Measurements from ENCODE around the gene TLL2.

The TLL2 gene

DNA sequence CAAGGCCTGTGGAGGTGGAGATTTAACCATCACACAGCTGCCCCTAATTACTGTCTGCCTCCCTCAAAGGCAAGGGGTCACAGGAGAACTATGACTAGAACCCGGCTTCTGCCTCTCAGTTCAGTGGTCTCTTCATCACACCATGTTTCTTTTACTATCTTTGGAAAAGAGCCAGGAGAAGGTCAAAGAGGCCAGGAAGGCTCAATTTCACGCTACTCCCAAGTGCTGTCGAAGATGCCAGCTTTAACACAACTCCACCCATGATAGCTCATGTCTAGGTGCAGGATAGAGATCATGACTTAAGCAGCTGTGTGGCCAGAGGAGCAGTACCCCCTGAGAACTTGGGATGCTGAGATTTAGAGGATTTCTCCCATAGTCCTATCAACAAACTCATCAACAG lies 94.4 kb downstream of the TLL2 start:
- H3K9me3 ChIP-seq = no peaks in the 10 kb centered on the region
- H3K27me3 ChIP-seq = no peaks in the 10 kb centered on the region
- H3K4me1 ChIP-seq (ENCODE audit: control insufficient read depth in 1 of 2, insufficient read depth in 1 of 2, low read depth in 1 of 2, low read length in 1 of 2) = no peaks in the 10 kb centered on the region
- H3K27ac ChIP-seq = no peak overlapping the region
- TF ChIP-seq, protein P1, sequence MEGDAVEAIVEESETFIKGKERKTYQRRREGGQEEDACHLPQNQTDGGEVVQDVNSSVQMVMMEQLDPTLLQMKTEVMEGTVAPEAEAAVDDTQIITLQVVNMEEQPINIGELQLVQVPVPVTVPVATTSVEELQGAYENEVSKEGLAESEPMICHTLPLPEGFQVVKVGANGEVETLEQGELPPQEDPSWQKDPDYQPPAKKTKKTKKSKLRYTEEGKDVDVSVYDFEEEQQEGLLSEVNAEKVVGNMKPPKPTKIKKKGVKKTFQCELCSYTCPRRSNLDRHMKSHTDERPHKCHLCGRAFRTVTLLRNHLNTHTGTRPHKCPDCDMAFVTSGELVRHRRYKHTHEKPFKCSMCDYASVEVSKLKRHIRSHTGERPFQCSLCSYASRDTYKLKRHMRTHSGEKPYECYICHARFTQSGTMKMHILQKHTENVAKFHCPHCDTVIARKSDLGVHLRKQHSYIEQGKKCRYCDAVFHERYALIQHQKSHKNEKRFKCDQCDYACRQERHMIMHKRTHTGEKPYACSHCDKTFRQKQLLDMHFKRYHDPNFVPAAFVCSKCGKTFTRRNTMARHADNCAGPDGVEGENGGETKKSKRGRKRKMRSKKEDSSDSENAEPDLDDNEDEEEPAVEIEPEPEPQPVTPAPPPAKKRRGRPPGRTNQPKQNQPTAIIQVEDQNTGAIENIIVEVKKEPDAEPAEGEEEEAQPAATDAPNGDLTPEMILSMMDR (IDR thresholded peaks at IDR 0.05) = no peak
- no peaks in the 10 kb centered on the region for H3K36me3 ChIP-seq
- no peak overlapping the region for H3K4me3 ChIP-seq (ENCODE audit: low read depth in 1 of 2, low read length in 1 of 2)

- Histone ChIP-seq H3K4me1 (ENCODE audit: control insufficient read depth in 1 of 2, insufficient read depth in 1 of 2, low read depth in 1 of 2, low read length in 1 of 2) (no peaks in the 10 kb centered on the region), H3K9me3 (no peaks in the 10 kb centered on the region), H3K27ac (no peak overlapping the region), H3K4me3 (ENCODE audit: low read depth in 1 of 2, low read length in 1 of 2) (no peak overlapping the region), H3K27me3 (peaks cover under 1% of the 10 kb centered on the region), H3K36me3 (no peaks in the 10 kb centered on the region)
- TF ChIP-seq, protein P1 (IDR thresholded peaks at IDR 0.05) = no peak
Measured at GRCh38 chr10:96418582-96418981, 95.1 kb downstream of the TLL2 start.

DNA sequence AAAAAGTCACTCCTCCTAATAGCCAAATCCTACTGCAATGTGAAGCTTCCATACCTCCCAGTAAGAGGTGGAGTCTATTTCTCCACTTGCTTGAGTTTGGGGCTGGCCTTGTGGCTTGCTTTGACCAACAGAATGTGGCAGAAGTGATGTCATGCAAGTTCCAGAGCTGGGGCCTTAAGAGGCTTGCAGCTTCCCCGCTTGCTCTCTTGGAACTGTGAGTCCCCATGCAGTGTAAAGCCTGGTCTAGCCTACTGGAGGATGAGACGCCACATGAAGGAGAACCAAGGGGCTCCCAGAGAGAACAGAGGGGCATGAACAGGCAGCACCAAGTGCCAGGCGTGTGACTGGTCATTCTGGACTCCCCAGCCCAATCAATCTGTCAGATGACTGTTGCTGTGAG lies 96.3 kb downstream of the TLL2 start:
- H3K9me3 ChIP-seq = no peaks in the 10 kb centered on the region
- no peak overlapping the region for H3K4me3 ChIP-seq (ENCODE audit: low read depth in 1 of 2, low read length in 1 of 2)
- no peaks in the 10 kb centered on the region for H3K36me3 ChIP-seq
- peaks cover 11% of the 10 kb centered on the region for H3K27me3 ChIP-seq
- no peaks in the 10 kb centered on the region for H3K4me1 ChIP-seq (ENCODE audit: control insufficient read depth in 1 of 2, insufficient read depth in 1 of 2, low read depth in 1 of 2, low read length in 1 of 2)
- no peak overlapping the region for H3K27ac ChIP-seq
- TF ChIP-seq, protein P1 (IDR thresholded peaks at IDR 0.05) = no peak

GRCh38 chr10:96416643-96417042 lies 97.1 kb downstream of the TLL2 start:
- no peaks in the 10 kb centered on the region for H3K9me3 ChIP-seq

DNA sequence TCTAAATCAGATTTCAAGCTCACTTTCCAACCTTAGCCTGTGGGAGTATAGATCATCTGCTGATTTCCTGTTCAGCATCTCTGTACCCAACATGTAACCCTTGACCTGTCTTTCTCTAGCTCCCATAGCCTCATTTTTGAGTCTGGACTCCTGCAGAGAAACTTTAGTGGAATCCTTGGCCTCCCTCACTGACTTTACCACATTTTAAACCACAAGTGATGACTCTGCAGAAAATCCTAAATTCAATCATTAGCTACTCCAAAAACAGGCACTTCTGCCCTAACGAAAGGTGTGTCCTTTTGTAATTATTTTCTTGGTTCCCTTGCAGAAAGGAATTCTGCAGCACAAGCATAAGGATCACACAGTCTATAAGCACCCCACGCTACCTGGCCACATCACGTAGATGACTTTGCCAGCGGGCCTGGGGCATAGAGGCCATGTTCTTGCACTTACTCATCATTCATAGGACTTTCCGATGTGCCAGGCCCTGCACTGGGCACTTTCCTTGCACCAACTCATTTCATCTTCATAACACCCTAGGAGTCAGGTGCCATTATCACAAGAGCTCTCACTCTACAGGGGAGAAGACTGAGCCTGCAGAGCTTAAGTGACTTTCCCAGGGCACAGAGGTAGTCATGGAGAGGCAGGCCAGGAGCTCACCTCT lies 97.7 kb downstream of the TLL2 start:
- Histone ChIP-seq H3K36me3 (no peaks in the 10 kb centered on the region), H3K27ac (no peak overlapping the region), H3K9me3 (no peaks in the 10 kb centered on the region), H3K27me3 (peaks cover 22% of the 10 kb centered on the region), H3K4me1 (ENCODE audit: control insufficient read depth in 1 of 2, insufficient read depth in 1 of 2, low read depth in 1 of 2, low read length in 1 of 2) (no peaks in the 10 kb centered on the region), H3K4me3 (ENCODE audit: low read depth in 1 of 2, low read length in 1 of 2) (no peak overlapping the region)
- TF ChIP-seq, protein P1 (IDR thresholded peaks at IDR 0.05) = no peak

More at GRCh38 chr10:96416643-96417042, 97.1 kb downstream of the TLL2 start:
- Histone ChIP-seq H3K36me3 (no peaks in the 10 kb centered on the region), H3K27me3 (peaks cover 19% of the 10 kb centered on the region), H3K27ac (no peak overlapping the region), H3K4me1 (ENCODE audit: control insufficient read depth in 1 of 2, insufficient read depth in 1 of 2, low read depth in 1 of 2, low read length in 1 of 2) (no peaks in the 10 kb centered on the region), H3K4me3 (ENCODE audit: low read depth in 1 of 2, low read length in 1 of 2) (no peak overlapping the region)
- TF ChIP-seq, protein P1 (IDR thresholded peaks at IDR 0.05) = no peak

All from neutrophil (primary cell).